HG03159 (cell line): ENCODE results near the gene CLEC18B.
"Not testable (repeated sequence)": the region's sequence is repeated elsewhere in the genome, so short reads cannot be mapped to it uniquely, and the experiment has no call there.

Experiments
- ATAC-seq: cut with Tn5 transposase; IDR thresholded peaks from one replicate; pipeline ENCODE4 v1.9.1; 2021; ENCODE audit warnings: mild to moderate bottlenecking, moderate library complexity; ENCODE audit not compliant: unreplicated experiment

Gene CLEC18B

GRCh38 chr16:74361646-74362610, 59.4 kb downstream of the CLEC18B start:
- ATAC-seq: not testable (repeated sequence)
